ENCODE measurements around the gene PCIF1. TPM values are rescaled to one million over a fixed set of nuclear protein-coding genes. Genes with fewer than 3 reads are reported as not detected.

Gene PCIF1
- total RNA-seq, 2 experiments from 2014 or later, result 54.5 to 58.3 TPM

GRCh38 chr20:45964006-45964400 is 29.5 kb downstream of the PCIF1 start:
- Mint-ChIP-seq H3K4me3 (no peak overlapping the region), H3K27me3 (no peaks in the 10 kb centered on the region), H3K27ac (no peak overlapping the region), H3K4me1 (no peaks in the 10 kb centered on the region), H3K9me3 (no peaks in the 10 kb centered on the region), H3K36me3 (peaks cover 12% of the 10 kb centered on the region)
- no peak for DNase-seq
- no peak for ATAC-seq (ENCODE audit: low read depth)
- POLR2A ChIA-PET, result interaction anchor here (0.8 to 3.9 kb wide), 2 partner anchors 30 to 146 kb away, joined by 5 to 20 read pairs; partner anchors contain the start of gene PCIF1

GRCh38 chr20:45965169-45966002 is 30.9 kb downstream of the PCIF1 start:
- no peak overlapping the region for H3K27ac Mint-ChIP-seq
- no peak for ATAC-seq (ENCODE audit: low read depth)

GRCh38 chr20:45967551-45968080 is 33.1 kb downstream of the PCIF1 start:
- H3K9me3 Mint-ChIP-seq, result no peaks in the 10 kb centered on the region
- no peaks in the 10 kb centered on the region for H3K27me3 Mint-ChIP-seq
- no peak overlapping the region for H3K4me3 Mint-ChIP-seq
- H3K27ac Mint-ChIP-seq, result no peak overlapping the region
- DNase-seq, result no peak
- peaks cover 8% of the 10 kb centered on the region for H3K36me3 Mint-ChIP-seq
- peaks cover 12% of the 10 kb centered on the region for H3K4me1 Mint-ChIP-seq
- POLR2A ChIA-PET, result no interaction called here
- no peak for ATAC-seq (ENCODE audit: low read depth)

More at GRCh38 chr20:45965169-45966002, 30.9 kb downstream of the PCIF1 start:
- Mint-ChIP-seq H3K27me3 (no peaks in the 10 kb centered on the region), H3K36me3 (peaks cover 7% of the 10 kb centered on the region), H3K4me3 (no peak overlapping the region), H3K9me3 (no peaks in the 10 kb centered on the region), H3K4me1 (peaks cover 8% of the 10 kb centered on the region)
- POLR2A ChIA-PET, result interaction anchor here (0.5 to 1.7 kb wide), 3 partner anchors 31 to 154 kb away, joined by 3 to 7 read pairs (median 4); partner anchors contain the start of gene PCIF1
- DNase-seq, result no peak

GRCh38 chr20:45968081-45968671 is 33.7 kb downstream of the PCIF1 start:
- H3K36me3 Mint-ChIP-seq, result peaks cover 7% of the 10 kb centered on the region
- POLR2A ChIA-PET, result interaction anchor here (6.0 kb wide), 1 partner anchor 33 kb away, joined by 93 read pairs; the partner anchor contains the start of gene PCIF1
- DNase-seq (no peak), ATAC-seq (ENCODE audit: low read depth) (no peak)
- H3K27ac Mint-ChIP-seq, result no peak overlapping the region
- no peak overlapping the region for H3K4me3 Mint-ChIP-seq
- H3K27me3 Mint-ChIP-seq, result no peaks in the 10 kb centered on the region
- peaks cover 12% of the 10 kb centered on the region for H3K4me1 Mint-ChIP-seq
- H3K9me3 Mint-ChIP-seq, result no peaks in the 10 kb centered on the region

- ATAC-seq (ENCODE audit: low read depth), result no peak
- POLR2A ChIA-PET, result interaction anchor here (1.1 to 6.0 kb wide), 11 partner anchors 11 to 645 kb away, joined by 3 to 93 read pairs (median 7); partner anchors contain the start of genes ACOT8, CTSA, DNTTIP1 and NEURL2
- Mint-ChIP-seq H3K4me3 (no peak overlapping the region), H3K27ac (peak overlapping the region; percentile 38), H3K4me1 (peaks cover 12% of the 10 kb centered on the region), H3K36me3 (peaks cover 7% of the 10 kb centered on the region), H3K27me3 (no peaks in the 10 kb centered on the region), H3K9me3 (no peaks in the 10 kb centered on the region)
- DNase-seq, result no peak
Observed at GRCh38 chr20:45968801-45969711, 34.6 kb downstream of the PCIF1 start.

- H3K27me3 Mint-ChIP-seq, result no peaks in the 10 kb centered on the region
- H3K4me3 Mint-ChIP-seq, result peak overlapping the region; percentile 84
- H3K9me3 Mint-ChIP-seq, result no peaks in the 10 kb centered on the region
- H3K36me3 Mint-ChIP-seq, result peaks cover 5% of the 10 kb centered on the region
- DNase-seq (no peak), ATAC-seq (ENCODE audit: low read depth) (no peak)
- POLR2A ChIA-PET, result interaction anchor here (0.6 to 6.0 kb wide), 19 partner anchors 9 to 1325 kb away, joined by 3 to 93 read pairs (median 5); partner anchors contain the start of genes ACOT8, CTSA, DNTTIP1 and ELMO2
- H3K4me1 Mint-ChIP-seq, result peaks cover 12% of the 10 kb centered on the region
- peak overlapping the region; percentile 91 for H3K27ac Mint-ChIP-seq
Observed at GRCh38 chr20:45969712-45970634, 35.5 kb downstream of the PCIF1 start.

- peaks cover 5% of the 10 kb centered on the region for H3K36me3 Mint-ChIP-seq
- no peak for DNase-seq
- H3K27ac Mint-ChIP-seq, result peak overlapping the region; percentile 91
- H3K9me3 Mint-ChIP-seq, result no peaks in the 10 kb centered on the region
- peaks cover 12% of the 10 kb centered on the region for H3K4me1 Mint-ChIP-seq
- H3K4me3 Mint-ChIP-seq, result peak overlapping the region; percentile 84
- peak; percentile 2 for ATAC-seq (ENCODE audit: low read depth)
- POLR2A ChIA-PET, result interaction anchor here (0.6 to 6.0 kb wide), 22 partner anchors 10 to 647 kb away, joined by 3 to 93 read pairs (median 4); partner anchors contain the start of genes ACOT8, CTSA, DNTTIP1 and ELMO2
- H3K27me3 Mint-ChIP-seq, result no peaks in the 10 kb centered on the region
Observed at GRCh38 chr20:45970646-45971424, 36.4 kb downstream of the PCIF1 start.

- no peak for ATAC-seq (ENCODE audit: low read depth)
- H3K27me3 Mint-ChIP-seq, result no peaks in the 10 kb centered on the region
- POLR2A ChIA-PET, result interaction anchor here (1.1 to 6.0 kb wide), 10 partner anchors 12 to 393 kb away, joined by 4 to 93 read pairs (median 8); partner anchors contain the start of genes ACOT8, DNTTIP1, PCIF1 and WFDC3
- H3K36me3 Mint-ChIP-seq, result peaks cover 5% of the 10 kb centered on the region
- peaks cover 12% of the 10 kb centered on the region for H3K4me1 Mint-ChIP-seq
- H3K4me3 Mint-ChIP-seq, result peak overlapping the region; percentile 84
- H3K27ac Mint-ChIP-seq, result peak overlapping the region; percentile 91
- no peak for DNase-seq
- H3K9me3 Mint-ChIP-seq, result no peaks in the 10 kb centered on the region
Observed at GRCh38 chr20:45971425-45971674, 36.9 kb downstream of the PCIF1 start.

- Mint-ChIP-seq H3K36me3 (peaks cover 5% of the 10 kb centered on the region), H3K27me3 (peaks cover 2% of the 10 kb centered on the region), H3K4me1 (peaks cover 12% of the 10 kb centered on the region), H3K4me3 (peak within 1 kb of the TSS; percentile 84), H3K27ac (peak within 1 kb of the TSS; percentile 91), H3K9me3 (no peaks in the 10 kb centered on the region)
- POLR2A ChIA-PET, result interaction anchor here (1.1 to 6.0 kb wide), 13 partner anchors 11 to 392 kb away, joined by 3 to 93 read pairs (median 5); partner anchors contain the start of genes ACOT8, DNTTIP1, PCIF1 and WFDC3
- ATAC-seq (ENCODE audit: low read depth) (peak; percentile 77), DNase-seq (peak; percentile 99)
Observed at GRCh38 chr20:45971675-45972499, 37.4 kb downstream of the PCIF1 start, which contains the start of gene ZNF335. Gene ZNF335, minus strand, starts transcription at chr20:45972203. Its CDS starts 793 bp downstream, at chr20:45971410.

- DNase-seq, result no peak
- Mint-ChIP-seq H3K27ac (peak overlapping the region; percentile 91), H3K4me3 (peak overlapping the region; percentile 84), H3K4me1 (peaks cover 12% of the 10 kb centered on the region), H3K36me3 (peaks cover 1% of the 10 kb centered on the region), H3K9me3 (no peaks in the 10 kb centered on the region), H3K27me3 (peaks cover 5% of the 10 kb centered on the region)
- ATAC-seq (ENCODE audit: low read depth), result no peak
- POLR2A ChIA-PET, result interaction anchor here (0.6 to 6.0 kb wide), 13 partner anchors 9 to 116 kb away, joined by 3 to 93 read pairs (median 4); partner anchors contain the start of genes ACOT8, PCIF1, ZSWIM1 and ZSWIM3
Observed at GRCh38 chr20:45972500-45973183, 38.2 kb downstream of the PCIF1 start.

Data from activated naive CD8-positive, alpha-beta T cell treated with anti-CD3 and anti-CD28 coated beads, Interleukin-2, amount 10 ng/mL, durations not matched to agents 7 days and 5 days (primary cell).